Iris pigment epithelial cell (primary cell): Measurements from ENCODE around the gene TFR2.

Experiments
- DNase-seq: peaks from one replicate; pipeline ENCODE4 v3.0.0-alpha.2; 2011; ENCODE audit warnings: low read depth

The TFR2 gene

GRCh38 chr7:100572949-100573675 lies 68.2 kb downstream of the TFR2 start:
- DNase-seq: no peak

- DNase-seq: no peak
Measured at GRCh38 chr7:100572281-100572948, 68.9 kb downstream of the TFR2 start.

- DNase-seq: no peak
Measured at GRCh38 chr7:100571829-100572116, 69.6 kb downstream of the TFR2 start.

GRCh38 chr7:100570954-100571828 lies 70.2 kb downstream of the TFR2 start:
- no peak for DNase-seq
